GM19035 (cell line): ENCODE measurements around the gene MRPL28.
"Not testable (repeated sequence)": the region's sequence is repeated elsewhere in the genome, so short reads cannot be mapped to it uniquely, and the experiment has no call there.

Source experiments
- ATAC-seq: cut with Tn5 transposase; IDR thresholded peaks from one replicate; pipeline ENCODE4 v1.9.1; 2021; ENCODE audit not compliant: unreplicated experiment

Gene MRPL28

GRCh38 chr16:373848-374615, 3.7 kb upstream of the MRPL28 start:
- no peak for ATAC-seq

- ATAC-seq, result no peak
Observed at GRCh38 chr16:373020-373598, 2.8 kb upstream of the MRPL28 start.

GRCh38 chr16:372302-372983, 2.1 kb upstream of the MRPL28 start:
- ATAC-seq, result no peak

- no peak for ATAC-seq
Observed at GRCh38 chr16:371515-372301, 1.4 kb upstream of the MRPL28 start.

GRCh38 chr16:370979-371514, 709 bp upstream of the MRPL28 start:
- ATAC-seq, result no peak

- no peak for ATAC-seq
Observed at GRCh38 chr16:369866-370436, 387 bp downstream of the MRPL28 start.

- no peak for ATAC-seq
Observed at GRCh38 chr16:369275-369865, 968 bp downstream of the MRPL28 start.

- ATAC-seq, result no peak
Observed at GRCh38 chr16:368388-369158, 1.8 kb downstream of the MRPL28 start.

GRCh38 chr16:367333-367903, 2.9 kb downstream of the MRPL28 start:
- no peak for ATAC-seq

GRCh38 chr16:366476-366875, 3.9 kb downstream of the MRPL28 start:
- no peak for ATAC-seq

- ATAC-seq, result no peak
Observed at GRCh38 chr16:364595-365491, 5.5 kb downstream of the MRPL28 start.

GRCh38 chr16:363766-364490, 6.4 kb downstream of the MRPL28 start:
- ATAC-seq, result no peak

- no peak for ATAC-seq
Observed at GRCh38 chr16:363110-363765, 7.1 kb downstream of the MRPL28 start.

- ATAC-seq, result not testable (repeated sequence)
Observed at GRCh38 chr16:362702-362999, 7.7 kb downstream of the MRPL28 start.

- ATAC-seq, result peak; percentile 55
Observed at GRCh38 chr16:361872-362701, 8.3 kb downstream of the MRPL28 start.

GRCh38 chr16:361341-361871, 8.9 kb downstream of the MRPL28 start:
- no peak for ATAC-seq
